GM19438 (cell line): ENCODE measurements around the gene PPP1R9A.

ENCODE experiments used
- ATAC-seq: cut with Tn5 transposase; IDR thresholded peaks from one replicate; pipeline ENCODE4 v1.9.1; 2021; ENCODE audit warnings: low read depth; ENCODE audit not compliant: unreplicated experiment

The PPP1R9A gene

GRCh38 chr7:95026018-95026417 lies 118.6 kb downstream of the PPP1R9A start:
- no peak for ATAC-seq

DNA sequence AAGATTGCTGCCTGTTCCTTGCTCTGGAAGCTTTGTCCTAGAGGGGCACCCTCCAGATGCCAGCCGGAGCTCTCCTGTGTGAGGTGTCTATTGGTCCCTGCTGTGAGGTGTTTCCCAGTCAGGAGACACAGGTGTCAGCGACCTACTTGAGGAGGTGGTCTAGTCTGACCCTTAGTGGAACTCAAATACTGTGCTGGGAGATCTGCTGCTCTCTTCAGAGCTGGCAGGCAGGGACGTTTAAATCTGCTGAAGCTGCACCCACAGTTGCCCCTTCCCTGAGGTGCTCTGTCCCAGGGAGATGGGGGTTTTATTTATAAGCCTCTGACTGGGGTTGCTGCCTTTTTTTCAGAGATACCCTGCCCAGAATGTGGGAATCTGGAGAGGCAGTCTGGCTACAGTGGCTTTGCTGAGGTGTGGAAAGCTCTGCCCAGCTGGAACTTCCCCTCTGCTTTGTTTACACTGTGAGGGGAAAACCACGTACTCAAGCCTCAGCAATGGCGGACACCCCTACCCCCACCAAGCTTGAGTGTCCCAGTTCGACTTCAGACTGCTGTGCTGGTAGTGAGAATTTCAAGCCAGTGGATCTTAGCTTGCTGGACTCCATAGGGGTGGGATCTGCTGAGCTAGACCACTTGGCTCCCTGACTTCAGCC lies 119.2 kb downstream of the PPP1R9A start:
- ATAC-seq, result no peak

GRCh38 chr7:95027234-95027872 lies 120.0 kb downstream of the PPP1R9A start:
- ATAC-seq, result no peak

DNA sequence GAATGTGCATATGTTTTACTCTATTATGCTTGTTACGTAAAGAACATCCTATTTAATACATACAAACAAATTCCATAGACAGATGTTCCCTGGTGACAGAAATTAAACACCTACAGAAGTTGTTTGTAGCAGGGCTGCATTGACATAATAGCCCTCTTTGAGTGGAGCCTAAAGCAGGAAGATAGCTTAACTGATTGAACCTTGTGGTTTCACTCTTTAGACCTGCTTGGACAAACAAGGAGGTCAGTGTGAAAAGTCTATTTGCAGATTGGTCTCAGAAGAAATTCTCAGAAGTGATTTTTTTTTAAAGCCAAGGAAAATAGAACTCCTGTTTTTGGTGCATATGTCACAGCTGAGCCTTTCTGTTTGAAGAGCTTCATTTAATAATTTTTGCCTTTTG lies 121.3 kb downstream of the PPP1R9A start:
- no peak for ATAC-seq

- ATAC-seq, result no peak
These were observed 127.9 kb downstream of the PPP1R9A start for GRCh38 chr7:95035295-95035694.

- ATAC-seq, result no peak
These were observed 133.6 kb downstream of the PPP1R9A start for GRCh38 chr7:95041031-95041430.

DNA sequence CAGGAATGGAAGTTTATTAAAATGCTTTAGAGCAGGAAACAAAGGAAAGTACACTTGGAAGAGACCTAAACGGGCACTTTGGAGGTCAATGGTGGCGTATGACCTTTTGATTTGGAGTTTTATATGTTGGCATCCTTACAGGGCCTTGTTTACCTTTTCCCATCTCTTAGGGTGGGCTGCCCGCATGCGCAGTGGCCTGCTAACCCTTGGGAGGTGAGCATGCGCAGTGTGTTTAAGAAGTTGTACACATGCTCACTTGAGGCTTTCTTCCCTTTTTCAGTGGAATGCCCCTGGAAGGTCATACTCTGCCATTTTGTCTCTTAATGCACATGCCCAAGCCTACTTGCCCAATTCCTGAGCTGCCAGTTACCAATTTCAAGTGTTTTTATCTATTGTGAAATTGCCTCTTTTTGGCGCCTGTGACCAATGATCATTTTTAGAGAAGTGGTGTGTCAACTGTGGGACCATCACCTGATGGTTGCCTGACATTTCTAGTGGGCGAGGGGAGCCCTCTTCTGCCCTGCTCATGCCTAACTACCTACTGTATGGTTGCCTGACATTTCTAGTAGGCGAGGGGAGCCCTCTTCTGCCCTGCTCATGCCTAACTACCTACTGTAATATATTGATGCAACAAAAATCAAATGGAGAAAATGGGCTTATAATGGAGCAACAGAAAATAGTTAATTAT lies 138.0 kb downstream of the PPP1R9A start:
- no peak for ATAC-seq

DNA sequence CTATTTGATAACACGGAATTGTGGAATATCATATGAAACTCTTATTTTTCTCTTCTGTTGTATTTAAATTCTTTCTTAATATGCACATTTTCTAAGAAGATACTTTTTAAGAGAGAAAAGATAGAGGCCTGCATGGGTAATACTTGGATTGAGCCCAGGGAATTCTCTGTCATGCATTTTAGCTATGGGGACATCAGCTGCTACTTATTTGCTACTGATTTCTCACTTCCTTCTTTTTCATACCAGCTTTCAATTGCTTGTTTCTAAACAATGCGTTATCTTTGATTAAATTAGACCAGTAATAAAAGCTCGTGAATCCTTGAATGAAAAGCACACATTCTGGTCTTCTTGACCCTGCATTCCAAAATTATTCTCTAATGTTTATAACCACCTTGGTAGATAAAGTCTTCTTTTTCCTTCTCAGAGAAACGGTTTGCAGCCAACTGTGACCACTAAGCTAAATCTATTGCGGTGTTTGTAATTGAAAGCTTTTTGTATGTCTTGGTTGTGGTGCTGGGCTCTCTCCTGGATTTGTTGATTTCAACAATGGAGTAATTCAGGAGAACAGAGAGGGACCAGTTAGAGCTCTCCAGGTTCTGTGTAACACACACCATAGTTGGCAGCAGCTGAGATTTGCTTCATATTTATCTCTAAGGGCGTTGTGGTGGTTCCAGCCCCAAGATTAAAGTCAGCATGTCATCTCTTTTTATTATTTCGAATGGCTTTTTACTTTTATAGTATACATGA lies 139.3 kb downstream of the PPP1R9A start:
- ATAC-seq, result no peak

DNA sequence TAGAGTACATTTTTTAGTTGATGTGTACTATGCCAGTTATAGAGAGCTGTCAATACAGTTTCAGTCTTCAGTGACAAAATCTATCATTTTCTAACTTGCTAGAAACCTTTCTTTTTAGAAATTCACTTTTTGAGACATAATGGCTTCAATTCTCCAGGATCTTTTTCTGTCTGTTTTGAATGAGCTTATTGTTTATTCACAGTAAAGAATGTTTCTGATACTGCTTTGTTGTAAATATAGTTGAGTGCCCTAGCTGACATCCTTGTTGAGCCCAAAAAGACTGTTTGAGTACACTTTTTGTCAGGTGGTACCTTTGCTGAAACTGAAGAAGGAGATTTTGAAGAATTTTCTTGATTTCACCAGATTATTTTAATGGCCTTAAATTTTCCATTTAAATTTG lies 139.9 kb downstream of the PPP1R9A start:
- no peak for ATAC-seq

- no peak for ATAC-seq
These were observed 145.2 kb downstream of the PPP1R9A start for GRCh38 chr7:95052566-95053094.

DNA sequence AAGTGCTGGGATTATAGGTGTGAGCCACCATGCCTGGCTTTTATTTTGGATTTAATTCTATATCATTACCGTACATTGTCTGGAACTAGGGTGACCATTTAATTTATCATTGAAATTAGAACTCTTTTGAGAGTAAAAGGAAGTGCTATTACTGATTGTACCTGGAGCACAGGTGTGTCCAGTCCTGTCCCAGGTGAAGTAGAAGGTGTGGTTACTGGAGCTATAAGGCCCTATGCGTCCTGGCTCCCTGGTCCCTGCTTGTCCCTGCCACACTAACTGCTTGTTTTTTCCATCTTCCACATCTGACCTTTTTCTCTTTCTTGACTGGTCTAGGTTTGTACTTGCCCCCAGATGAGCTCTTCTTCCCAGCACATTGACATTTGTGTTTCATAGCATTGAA lies 147.0 kb downstream of the PPP1R9A start:
- ATAC-seq, result no peak

- no peak for ATAC-seq
These were observed 147.9 kb downstream of the PPP1R9A start for GRCh38 chr7:95055295-95055694.

DNA sequence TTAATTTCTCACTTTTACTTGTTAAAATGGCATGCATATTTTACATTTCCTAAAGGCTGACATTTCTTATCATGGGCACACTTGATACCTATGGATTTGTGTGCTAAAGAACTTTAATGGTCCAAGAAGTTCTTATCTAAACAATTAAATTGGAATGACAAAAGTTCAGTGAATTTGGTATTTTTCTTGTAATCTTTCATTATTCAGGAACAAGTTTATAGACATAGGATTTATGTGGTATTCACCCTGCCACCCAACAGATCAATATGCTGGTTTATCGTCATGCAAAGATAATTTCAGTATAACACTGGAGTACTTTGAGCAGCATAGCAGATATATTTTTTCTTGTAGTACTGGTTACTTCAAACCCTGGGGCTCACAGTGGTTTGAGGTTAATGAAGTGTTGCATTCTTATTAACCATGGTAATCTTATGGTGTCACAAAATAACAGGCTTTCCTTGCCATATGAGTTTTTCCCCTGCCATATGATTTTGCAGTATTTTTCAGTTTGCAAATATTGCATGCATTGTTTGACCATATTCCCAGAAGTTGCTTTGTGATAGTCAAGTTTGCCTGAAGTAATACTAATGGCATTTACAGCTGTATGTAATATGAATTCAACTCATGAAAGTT lies 148.8 kb downstream of the PPP1R9A start:
- ATAC-seq, result no peak

- no peak for ATAC-seq
These were observed 149.5 kb downstream of the PPP1R9A start for GRCh38 chr7:95056901-95057300.

DNA sequence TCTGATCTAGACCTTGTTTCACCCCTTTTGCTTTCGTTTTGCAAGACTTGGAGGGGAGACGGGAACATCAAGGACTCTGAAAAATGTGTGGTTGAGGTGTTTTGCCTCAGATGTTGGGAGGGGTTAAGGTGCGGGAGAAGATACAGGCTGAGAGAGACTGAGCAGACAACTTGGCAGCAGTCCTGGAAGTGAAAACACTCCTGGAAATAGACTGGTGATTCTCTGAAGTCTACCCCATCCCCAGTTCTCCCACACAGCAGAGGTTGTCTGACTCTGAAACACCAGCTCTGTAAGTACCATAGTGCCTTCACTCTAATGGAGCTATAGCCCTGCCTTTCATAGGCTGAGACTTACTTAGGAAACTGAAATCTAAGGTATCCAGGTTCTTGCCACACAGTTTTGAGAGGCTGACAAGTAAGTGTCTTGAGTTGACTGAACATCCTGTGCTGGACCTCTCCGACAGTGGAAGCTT lies 152.5 kb downstream of the PPP1R9A start:
- no peak for ATAC-seq

DNA sequence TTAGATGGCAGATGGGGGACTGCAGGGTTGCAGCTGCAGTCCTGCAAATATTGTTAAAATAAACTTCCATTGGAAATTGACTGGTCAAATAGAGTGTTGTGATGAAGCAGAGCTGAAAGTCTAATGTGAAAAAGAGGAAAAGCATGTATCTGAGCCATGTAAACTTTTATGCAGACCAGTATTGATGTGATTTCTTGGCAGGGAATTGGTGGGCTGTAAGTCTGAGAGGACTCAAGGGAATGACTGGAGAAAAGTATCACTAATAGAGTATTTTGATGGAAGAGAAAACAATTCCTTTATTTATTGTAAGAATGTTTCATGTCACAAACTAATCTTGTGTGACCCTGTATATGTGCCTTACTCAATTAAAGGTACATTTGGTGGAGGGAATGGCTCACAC lies 155.5 kb downstream of the PPP1R9A start:
- no peak for ATAC-seq

DNA sequence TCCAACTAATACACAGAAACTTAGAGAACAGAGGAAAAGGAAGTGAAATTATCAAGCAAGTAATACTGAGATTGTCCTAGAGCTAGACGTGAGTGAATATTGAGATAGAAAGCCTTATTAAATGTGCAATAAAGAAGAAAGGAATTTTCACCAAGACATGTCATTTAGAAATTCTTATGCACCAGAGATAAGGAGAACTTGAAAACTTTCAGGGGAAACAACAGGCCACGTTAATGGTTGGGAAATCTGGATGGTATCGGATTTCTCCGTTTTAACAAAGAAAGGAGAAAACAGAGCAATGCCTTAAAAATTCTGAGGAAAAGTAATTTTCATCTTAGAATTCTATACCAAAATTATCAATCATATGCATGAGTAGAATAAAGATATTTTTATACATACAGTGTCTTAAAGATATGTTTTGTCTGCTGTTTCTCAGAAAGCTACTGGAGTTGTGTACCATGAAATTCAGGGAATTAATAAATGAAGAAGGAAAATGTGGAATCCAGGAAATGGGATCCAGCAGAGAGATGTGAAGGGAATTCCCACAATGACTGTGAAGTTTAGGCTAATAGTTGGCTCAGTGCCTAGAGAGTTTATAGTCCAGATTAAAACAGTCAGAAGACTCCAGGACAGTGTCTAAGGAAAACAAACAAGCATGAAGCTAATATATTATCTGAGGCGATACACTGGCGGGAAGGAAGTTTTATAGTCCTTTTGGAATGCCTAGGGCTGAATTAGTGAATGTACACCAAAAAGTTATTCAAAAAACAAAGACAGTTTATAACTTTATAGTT lies 159.5 kb downstream of the PPP1R9A start:
- ATAC-seq, result no peak

DNA sequence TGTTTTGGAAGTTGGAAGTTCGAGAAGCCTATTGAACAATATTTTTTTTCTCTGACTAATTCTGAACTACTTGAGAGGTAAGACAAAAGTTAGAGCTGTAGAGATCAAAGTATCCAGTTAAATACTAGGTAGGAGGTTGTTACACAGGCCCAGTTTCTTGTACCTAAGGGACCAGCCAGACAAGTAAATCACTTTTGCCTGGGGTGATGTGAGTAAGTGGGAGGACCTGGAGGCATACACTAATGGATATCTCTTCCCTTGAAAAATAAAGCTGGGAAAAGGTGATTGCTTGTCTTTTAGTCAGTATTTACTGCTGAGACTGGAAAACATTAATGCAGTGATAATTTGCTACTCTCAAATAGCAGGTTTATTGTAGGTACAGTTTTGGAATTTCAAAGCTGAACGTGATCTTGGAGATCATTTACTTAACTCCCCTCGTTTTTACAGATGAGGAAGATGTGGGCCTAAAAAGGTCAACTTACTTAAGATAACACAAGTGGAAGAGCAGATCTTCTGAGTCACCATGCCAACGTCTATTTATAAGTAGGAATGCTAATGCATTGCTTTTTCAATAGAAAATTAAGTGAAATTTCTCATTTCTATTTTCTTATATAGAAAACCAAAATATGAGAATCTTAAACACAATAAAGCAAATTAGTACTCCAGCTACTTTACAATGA lies 181.3 kb downstream of the PPP1R9A start:
- ATAC-seq, result no peak
